Subcutaneous abdominal adipose tissue (tissue), 5 donors: Measurements from ENCODE around the gene TPO.

Experiments
- H3K27ac ChIP-seq: one replicate; pipeline ENCODE4 v1.7.0; 2013; ENCODE audit warnings: low read depth, mild to moderate bottlenecking, inconsistent platforms, low read length, moderate library complexity
- H3K27me3 ChIP-seq, 5 donors: one replicate each; pipeline ENCODE4 v1.7.0; 2013; ENCODE audit warnings: low read length in 5 of 5, inconsistent platforms in 1 of 5; ENCODE audit not compliant: control insufficient read depth in 5 of 5, insufficient read depth in 4 of 5
- H3K36me3 ChIP-seq, 5 donors: one replicate each; pipeline ENCODE4 v1.7.0; 2013; ENCODE audit warnings: low read length in 5 of 5; ENCODE audit not compliant: control insufficient read depth in 5 of 5, insufficient read depth in 5 of 5
- H3K4me1 ChIP-seq, 5 donors: one replicate each; pipeline ENCODE4 v1.7.0; 2013; ENCODE audit warnings: low read length in 5 of 5, mild to moderate bottlenecking in 3 of 5, moderate library complexity in 1 of 5; ENCODE audit not compliant: control insufficient read depth in 5 of 5, insufficient read depth in 5 of 5
- H3K4me3 ChIP-seq, 5 donors: one replicate each; pipeline ENCODE4 v1.7.0; 2013; ENCODE audit warnings: low read length in 5 of 5, low read depth in 1 of 5
- H3K9ac ChIP-seq, 5 donors: one replicate each; pipeline ENCODE4 v1.7.0; 2013; ENCODE audit warnings: low read length in 5 of 5, mild to moderate bottlenecking in 4 of 5, moderate library complexity in 3 of 5
- H3K9me3 ChIP-seq, 5 donors: one replicate each; pipeline ENCODE4 v1.7.0; 2013; ENCODE audit warnings: low read length in 5 of 5; ENCODE audit not compliant: control insufficient read depth in 5 of 5
- donor health status: healthy.
- donor health status: healthy.
- donor health status: healthy.
- donor health status: healthy.
- donor health status: healthy.

Gene TPO

GRCh38 chr2:1556286-1556685 is 143.0 kb downstream of the TPO start:
- Histone ChIP-seq H3K36me3 (no peaks in the 10 kb centered on the region), H3K27ac (no peak overlapping the region), H3K9ac (no peak overlapping the region), H3K4me3 (no peak overlapping the region), H3K9me3 (no peaks in the 10 kb centered on the region), H3K27me3 (peaks cover 0 to 3% (median 2%) of the 10 kb centered on the region in 5 donors), H3K4me1 (peaks cover 0 to 19% (median 13%) of the 10 kb centered on the region in 5 donors)

- Histone ChIP-seq H3K4me3 (no peak overlapping the region), H3K9ac (no peak overlapping the region), H3K27me3 (peaks cover 0 to 3% (median 2%) of the 10 kb centered on the region in 5 donors), H3K36me3 (no peaks in the 10 kb centered on the region), H3K27ac (no peak overlapping the region), H3K4me1 (peaks cover 0 to 23% (median 13%) of the 10 kb centered on the region in 5 donors), H3K9me3 (no peaks in the 10 kb centered on the region)
These were observed 143.7 kb downstream of the TPO start for GRCh38 chr2:1556776-1557466.

GRCh38 chr2:1557467-1557820 is 144.2 kb downstream of the TPO start:
- peaks cover 0 to 3% (median 2%) of the 10 kb centered on the region in 5 donors for H3K27me3 ChIP-seq
- H3K9me3 ChIP-seq, result no peaks in the 10 kb centered on the region
- H3K36me3 ChIP-seq, result no peaks in the 10 kb centered on the region
- peaks cover 3 to 27% (median 13%) of the 10 kb centered on the region in 5 donors for H3K4me1 ChIP-seq
- H3K4me3 ChIP-seq, result no peak overlapping the region
- H3K9ac ChIP-seq, result no peak overlapping the region
- H3K27ac ChIP-seq, result no peak overlapping the region

GRCh38 chr2:1559589-1560175 is 146.4 kb downstream of the TPO start:
- Histone ChIP-seq H3K36me3 (no peaks in the 10 kb centered on the region), H3K9ac (no peak overlapping the region), H3K9me3 (no peaks in the 10 kb centered on the region), H3K27ac (no peak overlapping the region), H3K4me3 (no peak overlapping the region), H3K4me1 (peaks cover 0 to 27% (median 6%) of the 10 kb centered on the region in 5 donors), H3K27me3 (peaks cover 0 to 3% (median 2%) of the 10 kb centered on the region in 5 donors)

- Histone ChIP-seq H3K9ac (no peak overlapping the region), H3K27ac (no peak overlapping the region), H3K27me3 (peaks cover 0 to 3% (median 2%) of the 10 kb centered on the region in 5 donors), H3K4me1 (peaks cover 0 to 27% (median 6%) of the 10 kb centered on the region in 5 donors), H3K9me3 (no peaks in the 10 kb centered on the region), H3K36me3 (no peaks in the 10 kb centered on the region), H3K4me3 (no peak overlapping the region)
These were observed 148.0 kb downstream of the TPO start for GRCh38 chr2:1561259-1561658.

DNA sequence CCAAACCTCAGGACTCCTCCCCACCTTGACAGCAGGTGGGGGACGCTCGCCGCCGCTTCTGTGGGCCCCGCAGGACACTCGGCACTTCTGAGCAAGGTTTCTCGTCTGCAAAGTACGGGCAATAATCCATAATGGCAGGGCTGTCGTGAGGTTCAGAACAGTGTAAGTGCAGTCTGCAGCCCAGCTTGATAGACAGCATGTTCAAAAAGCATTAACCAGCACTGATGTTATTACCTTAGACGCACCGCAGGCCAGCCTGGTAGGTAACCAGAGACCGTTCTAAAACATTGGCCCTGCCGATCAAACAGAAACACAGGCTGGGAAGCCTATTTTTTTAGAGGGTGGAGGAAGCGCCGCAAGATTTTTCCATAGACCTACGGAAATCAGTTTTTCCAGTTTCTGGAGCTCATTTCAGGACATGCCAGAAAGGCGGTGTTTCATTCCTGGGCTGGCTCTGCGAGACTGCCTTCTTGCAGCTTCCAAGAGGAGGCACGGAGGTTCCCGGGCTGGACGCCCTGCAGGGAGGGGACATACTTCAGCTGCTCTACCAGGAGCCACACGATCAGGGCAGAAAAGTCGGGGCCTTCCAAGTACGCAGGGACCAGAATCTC is 148.7 kb downstream of the TPO start:
- Histone ChIP-seq H3K36me3 (no peaks in the 10 kb centered on the region), H3K4me3 (no peak overlapping the region), H3K27ac (no peak overlapping the region)

GRCh38 chr2:1563084-1563857 is 150.0 kb downstream of the TPO start:
- Histone ChIP-seq H3K9ac (no peak overlapping the region), H3K9me3 (no peaks in the 10 kb centered on the region), H3K4me1 (peaks cover 0 to 25% (median 6%) of the 10 kb centered on the region in 5 donors), H3K27ac (no peak overlapping the region), H3K36me3 (no peaks in the 10 kb centered on the region), H3K4me3 (no peak overlapping the region), H3K27me3 (peaks cover 0 to 3% (median 2%) of the 10 kb centered on the region in 5 donors)

More for the DNA sequence above, 148.7 kb downstream of the TPO start:
- Histone ChIP-seq H3K9ac (no peak overlapping the region), H3K4me1 (peaks cover 0 to 27% (median 6%) of the 10 kb centered on the region in 5 donors), H3K27me3 (peaks cover 0 to 3% (median 2%) of the 10 kb centered on the region in 5 donors), H3K9me3 (no peaks in the 10 kb centered on the region)

DNA sequence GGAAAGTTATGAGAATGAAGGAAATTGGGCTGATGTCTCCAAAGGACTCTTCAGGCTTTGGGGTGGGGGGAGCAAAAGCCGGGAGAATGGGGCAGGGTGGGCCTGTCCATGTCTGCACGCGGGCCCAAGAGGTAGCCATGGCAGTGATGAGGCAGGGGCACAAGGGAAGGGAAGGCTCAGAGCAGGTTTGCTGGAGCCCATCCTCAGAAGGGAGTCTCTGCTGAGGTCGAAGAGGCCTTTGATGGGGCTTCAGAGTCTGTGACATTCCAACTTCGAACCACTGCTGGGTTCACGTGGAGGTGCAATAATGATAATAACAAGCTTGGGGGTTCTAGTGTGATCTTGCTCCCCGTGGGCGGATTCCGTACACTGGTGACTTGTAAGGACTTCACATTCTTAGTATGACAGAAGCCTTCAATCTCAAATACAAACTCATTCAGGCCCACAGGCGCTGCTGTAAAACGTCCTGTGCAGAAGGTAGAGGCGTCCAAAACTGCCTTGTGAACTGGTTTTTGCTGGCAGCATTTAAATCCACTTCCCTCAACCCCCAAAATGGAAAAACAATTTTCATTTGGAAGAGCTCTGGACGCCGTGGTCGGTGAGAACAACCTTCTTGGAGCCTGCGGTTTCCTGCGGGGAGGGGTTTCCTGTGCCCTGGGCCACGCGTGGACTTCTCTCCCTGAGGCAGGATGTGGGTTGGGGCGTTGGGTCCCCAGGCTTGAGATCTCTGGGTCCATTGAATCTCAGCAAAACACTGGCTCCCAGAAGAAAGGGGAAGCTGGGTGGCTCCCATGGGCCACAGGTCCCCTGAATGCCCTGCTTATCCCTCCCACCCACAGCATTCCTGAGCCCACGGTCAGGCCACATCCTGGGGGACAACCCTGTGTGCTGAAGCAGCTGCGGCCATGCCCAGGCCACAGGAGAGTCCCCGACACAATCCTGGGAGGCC is 151.0 kb downstream of the TPO start:
- Histone ChIP-seq H3K4me1 (peaks cover 0 to 25% (median 6%) of the 10 kb centered on the region in 5 donors), H3K4me3 (no peak overlapping the region), H3K27me3 (peaks cover 0 to 2% (median 2%) of the 10 kb centered on the region in 5 donors), H3K36me3 (no peaks in the 10 kb centered on the region), H3K27ac (no peak overlapping the region), H3K9ac (no peak overlapping the region), H3K9me3 (no peaks in the 10 kb centered on the region)
